HL-60 (cell line): Measurements from ENCODE around the gene HOXB8.

Experiments used
- CTCF ChIP-seq: IDR thresholded peaks from one replicate; pipeline ENCODE4 v1.5.1; 2011; ENCODE audit warnings: low read length, control low read depth, inconsistent platforms; ENCODE audit not compliant: insufficient read depth
- GABPA ChIP-seq: IDR thresholded peaks from 2 replicates; pipeline ENCODE4 v1.6.1; 2012; ENCODE audit warnings: low read depth
- POLR2AphosphoS5 ChIP-seq: IDR thresholded peaks from 2 replicates; pipeline ENCODE4 v1.6.1; 2012; ENCODE audit warnings: low read depth
- REST ChIP-seq: IDR thresholded peaks from 2 replicates; pipeline ENCODE4 v1.6.1; 2012; ENCODE audit warnings: low read depth; ENCODE audit not compliant: insufficient replicate concordance
- SPI1 ChIP-seq: IDR thresholded peaks from 2 replicates; pipeline ENCODE4 v1.6.1; 2012; ENCODE audit warnings: low read depth, mild to moderate bottlenecking, borderline replicate concordance

GRCh38 chr17:48623583-48623982 is 8.5 kb upstream of the HOXB8 start:
- no peak for TF ChIP-seq POLR2AphosphoS5
- no peak for TF ChIP-seq CTCF
- no peak for TF ChIP-seq GABPA
- TF ChIP-seq SPI1: no peak
- no peak for TF ChIP-seq REST
